Left cardiac atrium (tissue), 4 donors: ENCODE results near the gene FBXW9. TPM values are rescaled to one million over a fixed set of nuclear protein-coding genes. Genes with fewer than 3 reads are reported as not detected.
A peak's percentile ranks its signal among the peaks of the same experiment; 100 is the strongest.
"Not testable (repeated sequence)": the region's sequence is repeated elsewhere in the genome, so short reads cannot be mapped to it uniquely, and the experiment has no call there.

Experiments used
- ATAC-seq, 2 donors: fragments of 200-7000 bp; cut with Tn5 transposase; one replicate each; pipeline ENCODE4 v1.9.1; 2020; ENCODE audit warnings: mild to moderate bottlenecking in 2 of 2, moderate library complexity in 2 of 2
- DNase-seq: peaks from one replicate; pipeline ENCODE4 v3.0.0-alpha.2; 2020
- intact Hi-C, 2 donors: fragments of 100-400 bp; cut with DNase I; formaldehyde crosslinking; loops; one replicate each; pipeline versions ENCODE4 v1.14.1 to v1.15.1; 2022 to 2023
- total RNA-seq, 2 donors: library from RNA; stranded (reverse); fragmentation: NEBNext Ultra II Directional; extraction: Animal tissue kit (Norgen Biotek cat#: 25700); gene quantifications; one replicate each; pipeline ENCODE4 v1.2.1, GENCODE V29; 2021
- donor health status: DM: no; HTN: yes; CAD: no.
- donor health status: DM: no; HTN: yes; CAD: no; lungs with severe emphysema.
- donor health status: DM: yes; HTN: yes; CAD: no.
- donor health status: Dilated cardiomyopathy.

Gene FBXW9
- total RNA-seq, 2 donors from 2014 or later: 1.4 to 2.3 TPM

GRCh38 chr19:12666265-12667048 is 30.0 kb downstream of the FBXW9 start, which contains the start of the genes MAN2B1 and WDR83:
TSS of gene MAN2B1 (minus strand) at chr19:12666742. CDS start at chr19:12666701, 41 bp downstream.
TSS of gene WDR83 (plus strand) at chr19:12666807. CDS start at chr19:12669791, 2,984 bp downstream.
- intact Hi-C loops: loop anchor here in 1 of 2 donors (10.0 kb wide), 1 partner anchor 102 kb away; no protein-coding TSS in a partner anchor
- DNase-seq (peak; percentile 82), ATAC-seq (peak; percentile 85 to 86)

- ATAC-seq: no peak
- DNase-seq: no peak
- intact Hi-C loops: loop anchor here in 1 of 2 donors (10.0 kb wide), 1 partner anchor 101 kb away; no protein-coding TSS in a partner anchor
Observed at GRCh38 chr19:12665671-12666264, 30.7 kb downstream of the FBXW9 start.

- ATAC-seq (peak in 1 of 2 donors; percentile 4), DNase-seq (peak; percentile 64)
- intact Hi-C loops: loop anchor here in 1 of 2 donors (10.0 kb wide), 1 partner anchor 100 kb away; no protein-coding TSS in a partner anchor
Observed at GRCh38 chr19:12665281-12665573, 31.2 kb downstream of the FBXW9 start.

DNA sequence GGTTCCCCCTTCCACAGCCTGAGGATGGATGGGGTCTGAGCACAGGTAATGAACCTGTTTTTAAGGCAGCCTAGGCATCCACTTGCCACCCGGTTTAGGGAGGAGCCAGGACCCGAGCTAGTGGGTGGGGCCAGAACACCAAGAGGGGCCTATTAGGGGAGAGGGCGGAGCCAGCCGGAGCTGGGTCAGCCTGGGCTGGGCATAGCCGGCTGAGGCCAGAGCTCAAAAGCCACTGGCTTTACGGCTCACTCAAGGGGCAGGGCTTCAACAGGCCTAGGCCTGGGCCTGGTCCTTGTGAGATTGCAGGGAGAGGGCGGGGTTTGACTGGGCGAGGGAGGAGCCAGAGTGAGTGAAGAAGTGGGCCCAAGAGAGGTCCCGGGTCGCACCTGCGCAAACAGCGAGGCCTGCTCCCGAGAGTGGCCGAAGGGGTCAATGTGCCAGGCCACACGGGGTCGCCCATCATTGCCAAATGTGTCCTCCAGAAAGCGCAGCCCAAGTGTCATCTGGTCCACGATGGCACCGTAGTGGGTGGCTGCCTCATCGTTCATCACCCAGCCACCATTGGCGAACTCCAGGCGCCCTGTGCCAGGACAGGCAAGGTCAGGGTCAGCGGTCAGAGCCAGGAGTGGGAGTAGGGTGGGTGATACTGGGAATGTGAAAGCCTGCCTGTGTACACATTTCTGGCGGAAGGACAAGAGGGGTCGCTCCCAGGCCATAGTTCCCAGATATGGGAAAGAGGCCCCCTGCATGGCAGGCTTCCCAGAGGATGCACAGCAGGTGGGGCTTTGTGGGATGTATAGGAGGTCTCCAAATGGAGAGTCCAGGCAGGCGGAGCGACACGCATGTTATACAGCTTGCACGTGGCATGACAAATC is 31.8 kb downstream of the FBXW9 start:
- intact Hi-C loops: loop anchor here in 1 of 2 donors (10.0 kb wide), 1 partner anchor 100 kb away; no protein-coding TSS in a partner anchor
- ATAC-seq: no peak
- no peak for DNase-seq

DNA sequence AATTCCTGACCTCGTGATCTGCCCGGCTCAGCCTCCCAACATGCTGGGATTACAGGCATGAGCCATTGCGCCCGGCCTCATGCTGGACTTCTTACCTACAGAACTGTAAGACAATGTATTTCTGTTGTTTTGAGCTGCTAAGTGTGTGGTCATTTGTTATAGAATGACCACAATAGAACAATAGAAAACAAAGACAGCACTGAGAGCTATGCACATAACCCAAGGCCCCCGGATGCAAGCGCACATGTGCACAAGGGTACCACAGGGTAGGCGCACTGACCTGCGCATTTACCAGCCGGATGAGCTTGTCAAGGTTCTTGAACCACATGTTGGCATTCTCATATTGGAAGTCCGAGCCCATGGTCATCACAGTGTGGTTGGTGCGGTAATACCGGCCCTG is 35.5 kb downstream of the FBXW9 start:
- ATAC-seq: no peak
- no peak for DNase-seq
- intact Hi-C loops: loop anchor here in 1 of 2 donors (10.0 kb wide), 1 partner anchor 96 kb away; no protein-coding TSS in a partner anchor

DNA sequence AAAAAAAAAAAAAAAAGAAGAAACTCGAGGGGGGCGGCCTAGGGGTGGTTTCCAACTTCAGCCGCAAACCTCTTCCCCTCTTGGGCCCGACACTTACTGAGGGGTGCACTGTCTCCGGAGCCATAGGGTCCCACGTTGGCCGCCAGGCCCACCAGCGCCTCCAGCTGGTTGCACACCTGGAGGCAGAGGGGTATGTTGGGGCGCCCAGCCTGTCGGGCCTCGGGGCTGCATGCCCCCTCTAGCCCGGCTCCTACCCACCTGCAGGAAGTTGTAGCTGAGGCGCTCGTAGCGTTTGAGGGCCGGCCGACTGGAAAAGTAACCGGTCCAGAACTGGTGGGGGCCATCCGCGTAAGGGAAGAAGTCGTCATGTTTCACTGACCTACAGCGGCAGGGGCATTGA is 38.5 kb downstream of the FBXW9 start:
- intact Hi-C loops: no loop called here
- ATAC-seq (no peak), DNase-seq (no peak)

DNA sequence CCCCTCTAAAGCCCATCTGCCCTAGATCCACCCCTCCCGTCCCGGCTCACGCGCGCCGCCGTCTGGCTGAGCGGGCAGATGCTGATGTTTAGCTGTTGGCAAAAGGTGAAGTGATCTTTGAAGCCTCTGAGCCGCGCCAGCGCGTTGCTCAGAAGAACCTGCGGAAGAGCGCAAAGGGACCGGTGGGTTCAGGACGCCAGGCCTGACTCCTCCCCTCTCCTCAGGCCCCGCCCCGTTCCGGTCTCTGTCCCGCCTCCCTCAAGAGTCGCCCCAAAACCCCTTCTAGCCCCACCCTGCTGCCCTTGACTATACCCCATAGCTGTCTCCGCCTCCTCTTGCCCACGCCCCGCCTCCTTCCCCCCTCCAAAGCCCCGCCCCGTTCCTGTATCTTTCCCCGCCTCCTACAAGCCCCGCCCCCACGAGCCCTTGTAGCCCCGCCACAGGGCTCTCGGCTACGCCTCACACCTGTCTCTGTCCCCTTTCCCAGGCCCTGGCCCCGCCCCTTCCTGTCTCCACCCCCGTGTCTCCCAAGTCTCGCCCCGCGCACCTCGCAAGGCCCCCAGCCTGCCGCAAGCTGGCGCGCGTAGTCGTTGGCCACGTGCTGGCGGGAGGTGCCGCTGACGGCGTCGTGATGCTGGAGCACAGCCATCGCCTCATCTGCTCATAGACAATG is 39.4 kb downstream of the FBXW9 start:
- DNase-seq (no peak), ATAC-seq (peak; percentile 12 to 56)
- intact Hi-C loops: no loop called here

- no peak for ATAC-seq
- DNase-seq: no peak
- intact Hi-C loops: no loop called here
Observed at GRCh38 chr19:12655546-12655945, 40.9 kb downstream of the FBXW9 start.

- intact Hi-C loops: no loop called here
Observed at GRCh38 chr19:12652219-12652618, 44.2 kb downstream of the FBXW9 start.

DNA sequence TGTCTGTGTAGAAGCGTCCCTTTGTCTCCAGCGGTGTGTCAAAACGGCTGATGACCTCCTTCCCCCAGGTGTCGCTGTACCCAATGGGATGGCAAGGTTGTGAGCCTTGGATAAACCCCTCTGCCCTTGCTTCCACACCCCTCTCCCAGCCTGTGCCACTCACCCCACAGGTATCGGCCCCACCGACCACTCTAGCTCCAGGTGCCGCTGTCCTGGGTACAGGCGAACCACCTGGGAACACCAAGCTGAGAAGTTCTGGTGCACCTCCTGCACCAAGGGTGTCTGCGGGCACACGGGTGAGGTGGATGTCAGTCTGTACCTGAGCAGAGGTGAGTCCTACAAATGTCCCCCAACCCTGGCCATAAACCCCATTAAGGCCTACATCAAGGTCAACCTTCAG is 46.5 kb downstream of the FBXW9 start:
- DNase-seq (no peak), ATAC-seq (no peak)
- intact Hi-C loops: no loop called here

More at GRCh38 chr19:12652219-12652618, 44.2 kb downstream of the FBXW9 start:
- ATAC-seq: no peak
- no peak for DNase-seq

- peak; percentile 61 to 72 for ATAC-seq
- intact Hi-C loops: no loop called here
- DNase-seq: no peak
Observed at GRCh38 chr19:12648088-12648487, 48.3 kb downstream of the FBXW9 start.

DNA sequence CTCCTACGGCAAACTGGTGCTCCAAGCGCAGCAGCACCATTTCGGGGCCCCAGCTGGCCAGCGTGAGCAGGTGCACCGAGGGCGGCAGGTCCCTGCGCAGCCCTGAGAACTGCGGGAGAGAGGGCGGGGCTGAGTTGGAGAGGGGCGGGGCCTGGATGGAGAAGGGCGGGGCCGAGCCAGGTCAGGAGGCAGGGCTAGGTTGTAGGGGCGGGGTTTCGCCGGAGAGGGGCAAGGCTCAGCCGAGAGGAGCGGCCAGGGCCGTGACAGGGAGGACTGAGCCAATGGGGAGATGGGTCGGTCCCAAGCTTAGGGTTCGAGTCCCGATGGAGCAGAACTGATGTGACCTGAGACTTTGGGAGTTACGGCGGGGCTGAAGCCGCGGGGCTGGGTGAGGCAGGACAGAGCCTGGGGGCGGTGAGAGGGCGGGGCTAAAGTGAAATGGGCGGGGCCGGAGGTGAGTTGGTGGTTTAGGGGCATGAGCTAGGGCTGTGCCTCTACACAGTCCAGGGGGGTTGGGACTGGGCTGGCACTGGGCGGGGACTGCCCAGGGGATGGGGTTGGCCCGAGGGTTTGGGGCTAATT is 48.9 kb downstream of the FBXW9 start:
- intact Hi-C loops: no loop called here
- peak; percentile 95 for ATAC-seq
- peak; percentile 75 for DNase-seq

GRCh38 chr19:12647047-12647446 is 49.4 kb downstream of the FBXW9 start:
- DNase-seq: no peak
- no peak for ATAC-seq
- intact Hi-C loops: no loop called here

DNA sequence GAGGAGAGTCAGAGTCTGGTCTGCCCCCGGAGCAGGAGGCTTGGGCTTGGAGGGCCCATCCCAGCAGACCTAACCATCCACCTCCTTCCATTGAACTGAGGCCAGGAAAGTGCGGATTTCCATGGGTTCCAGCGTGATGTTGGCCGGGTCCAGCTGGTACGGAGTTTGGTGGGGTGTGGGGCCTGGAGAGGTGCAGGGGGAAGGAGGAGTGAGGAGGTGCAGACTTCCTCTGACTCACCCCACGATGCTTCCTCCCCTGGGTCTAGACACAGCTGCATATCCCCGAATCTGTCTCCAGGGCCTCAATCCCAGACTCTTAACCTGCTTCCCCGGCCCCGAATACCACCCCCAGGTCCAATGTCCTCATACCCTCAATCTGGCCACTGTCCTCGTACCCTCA is 49.9 kb downstream of the FBXW9 start:
- ATAC-seq (no peak), DNase-seq (no peak)
- intact Hi-C loops: no loop called here

GRCh38 chr19:12643716-12644115 is 52.7 kb downstream of the FBXW9 start:
- intact Hi-C loops, ATAC-seq, DNase-seq: not testable (repeated sequence)

DNA sequence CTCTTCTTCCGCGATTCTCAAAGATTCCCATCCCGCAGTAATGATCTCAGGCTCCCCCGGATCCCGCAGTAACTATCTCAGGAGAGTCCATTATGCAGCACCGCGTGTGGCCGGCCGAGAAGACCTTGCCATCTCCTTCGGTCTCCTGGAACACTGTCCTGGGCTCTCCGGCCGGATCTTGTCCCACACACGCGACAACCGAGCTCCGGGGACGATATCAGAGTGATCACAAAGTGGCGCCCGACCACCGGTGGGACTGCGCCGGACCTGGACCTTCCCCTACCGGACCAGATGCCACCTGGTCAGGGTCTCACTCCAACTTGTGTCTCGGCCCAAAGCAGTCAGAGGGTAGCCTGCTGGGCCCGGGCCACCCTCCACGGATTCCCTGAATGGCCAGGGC is 53.9 kb downstream of the FBXW9 start:
- ATAC-seq: no peak
- intact Hi-C loops: no loop called here
- DNase-seq: no peak

DNA sequence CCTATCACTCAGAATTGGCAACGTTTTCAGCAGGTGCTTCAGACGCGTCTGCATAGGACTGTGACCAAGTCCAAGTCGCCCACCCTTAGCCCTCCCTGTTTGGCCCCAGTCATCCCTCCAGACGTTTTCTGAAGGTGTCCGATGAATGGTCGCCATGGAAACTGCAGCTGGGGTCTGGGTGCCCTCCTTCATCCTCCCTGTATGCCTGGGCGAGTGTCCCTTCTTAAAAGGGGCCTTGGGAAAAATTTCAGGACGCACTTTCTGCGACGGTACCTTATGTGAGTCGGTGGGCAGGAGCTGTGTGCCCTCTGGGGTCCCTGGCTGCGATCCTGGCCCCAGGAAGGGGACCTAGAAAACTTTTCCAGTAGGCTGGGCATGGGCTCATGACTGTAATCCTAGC is 55.0 kb downstream of the FBXW9 start:
- intact Hi-C loops: no loop called here
- ATAC-seq (no peak), DNase-seq (no peak)

DNA sequence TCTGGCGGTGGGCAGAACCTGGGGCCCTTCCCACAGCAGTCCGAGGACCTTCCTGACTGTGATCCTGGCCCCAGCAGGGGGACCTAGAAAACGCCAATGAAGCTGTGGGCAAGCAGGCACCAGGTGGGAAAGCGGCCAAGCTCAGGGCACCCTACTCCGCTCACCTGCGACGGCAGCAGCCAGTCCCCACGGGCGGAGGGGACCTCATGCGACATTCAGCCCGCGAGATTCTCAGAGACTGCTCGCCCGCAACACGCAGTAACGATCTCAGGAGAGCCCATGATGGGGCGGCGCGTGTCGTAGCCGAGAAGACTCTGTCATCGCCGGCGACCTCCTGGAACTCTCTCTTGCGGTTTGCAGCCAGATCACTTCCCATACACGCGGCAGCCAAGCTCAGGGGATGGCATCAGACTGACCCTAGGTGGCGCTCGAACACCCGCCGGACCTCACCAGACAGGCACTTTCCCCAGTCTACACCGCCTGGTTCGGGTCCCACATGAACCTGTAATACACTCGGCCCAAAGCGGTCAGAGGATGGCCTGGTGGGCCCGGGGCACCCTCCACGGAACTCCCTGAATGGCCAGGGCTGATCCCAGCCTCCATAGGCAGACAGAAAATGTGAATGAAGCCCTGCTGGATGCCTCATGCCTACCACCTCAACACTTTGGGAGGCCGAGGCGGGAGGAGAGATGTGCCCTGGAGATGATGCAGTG is 56.4 kb downstream of the FBXW9 start:
- DNase-seq (peak; percentile 89), ATAC-seq (peak; percentile 92 to 94)
- intact Hi-C loops: no loop called here
